Stimulated activated CD4-positive, alpha-beta T cell treated with anti-CD3 and anti-CD28 coated beads, Interleukin-1b, Interleukin-23, amount 100 ng/mL, for 4 hours (primary cell): ENCODE data around the gene PSORS1C1.

Experiments
- DNase-seq, 2 donors: peaks; one replicate each; pipeline ENCODE4 v3.0.0-alpha.2; 2020; ENCODE audit warnings: low read depth in 2 of 2

The PSORS1C1 gene

DNA sequence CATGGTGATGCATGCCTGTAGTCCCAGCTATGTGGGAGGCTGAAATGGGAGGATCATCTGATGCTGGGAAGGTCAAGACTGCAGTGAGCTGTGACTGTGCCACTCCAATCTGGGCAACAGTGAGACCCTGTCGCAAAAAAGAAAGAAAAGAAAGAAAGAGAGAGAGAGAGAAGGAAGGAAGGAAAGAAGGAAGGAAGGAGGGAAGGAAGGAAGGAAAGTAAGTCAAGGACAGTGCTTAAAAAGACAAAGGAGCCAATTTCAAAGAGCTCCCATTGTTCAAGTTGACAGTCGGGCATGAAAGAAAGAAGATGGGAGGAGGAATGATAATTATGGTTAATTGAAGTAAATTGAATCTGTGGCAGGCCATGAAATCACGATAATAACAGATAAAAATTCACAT lies 18.4 kb upstream of the PSORS1C1 start:
- no peak for DNase-seq

DNA sequence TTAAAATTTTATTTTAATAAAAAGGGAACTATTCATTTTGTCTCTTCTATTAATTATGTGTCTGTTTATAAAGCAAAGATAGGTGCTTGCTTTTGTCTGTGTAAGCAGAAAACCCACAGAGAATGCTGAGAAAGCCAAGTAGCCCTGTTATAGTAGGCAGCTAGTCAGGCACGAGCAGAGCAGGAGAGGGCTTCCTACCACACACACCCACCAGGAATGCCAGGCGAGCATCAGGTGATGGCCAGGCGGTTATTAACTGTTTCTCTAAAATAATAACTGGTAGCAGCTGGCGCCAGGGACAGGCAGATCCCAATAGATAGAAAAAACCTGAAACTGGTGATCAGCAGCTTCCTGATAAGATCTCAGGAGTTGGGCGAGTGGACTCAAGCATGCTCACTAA lies 17.9 kb upstream of the PSORS1C1 start:
- DNase-seq = no peak

DNA sequence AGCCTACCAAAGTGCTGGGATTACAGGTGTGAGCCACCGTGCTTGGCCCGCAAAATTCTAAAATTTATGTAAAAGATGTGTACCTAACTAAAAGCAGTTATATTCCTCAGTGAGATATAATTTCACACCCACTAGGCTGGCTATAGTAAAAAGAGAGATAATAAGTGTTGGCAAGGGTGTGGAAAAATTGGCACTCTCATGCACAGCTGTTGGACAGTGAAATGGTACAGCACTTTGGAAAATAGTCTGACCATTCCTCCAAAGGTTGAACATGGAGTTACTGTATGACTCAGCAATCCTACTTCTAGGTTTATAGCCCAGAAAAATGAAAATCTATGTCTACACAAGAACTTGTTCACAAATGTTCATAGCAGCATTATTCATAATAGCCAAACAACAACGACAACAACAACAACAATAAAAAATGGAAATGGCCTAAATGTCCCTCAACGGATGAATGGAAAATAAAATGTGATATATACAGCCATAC lies 16.1 kb upstream of the PSORS1C1 start:
- no peak for DNase-seq

DNA sequence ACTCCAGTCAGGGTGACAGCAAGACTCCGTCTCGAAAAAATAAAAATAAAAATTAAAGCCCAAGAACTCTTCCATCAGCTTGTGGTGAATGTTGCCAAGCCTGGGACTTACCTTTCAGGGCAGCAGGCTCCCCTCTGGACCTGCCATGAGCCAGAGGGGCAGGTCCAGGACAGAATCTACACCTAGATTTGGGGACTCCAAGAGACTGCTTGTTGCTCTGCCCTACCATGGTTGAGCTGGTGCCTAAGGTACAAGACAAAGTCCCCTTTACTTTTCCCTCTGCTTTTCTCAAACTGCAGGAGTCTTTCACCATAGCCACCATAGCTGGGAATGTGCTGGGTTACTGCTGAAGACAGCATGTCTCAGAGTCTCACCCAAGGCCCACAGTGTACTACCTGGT lies 11.5 kb upstream of the PSORS1C1 start:
- no peak for DNase-seq

DNA sequence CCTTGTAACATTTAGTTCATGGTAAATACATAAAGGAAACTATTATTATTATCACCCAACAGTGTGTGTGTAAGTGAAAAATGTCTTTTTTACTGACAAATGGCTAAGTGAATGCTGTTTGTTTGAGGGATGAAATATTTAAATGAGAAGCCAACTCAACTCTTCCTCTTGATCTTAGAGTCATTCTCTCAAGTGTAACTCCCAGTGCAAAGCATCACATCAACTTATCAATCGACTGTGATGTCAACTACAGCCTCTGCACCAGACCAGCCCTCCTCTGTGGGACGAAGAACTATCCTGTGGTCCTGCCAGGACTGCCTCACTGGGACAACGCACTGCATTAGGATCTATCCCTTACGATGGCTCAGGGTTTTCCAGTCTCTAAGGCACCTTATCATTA lies 7.5 kb upstream of the PSORS1C1 start:
- DNase-seq = no peak

- DNase-seq = no peak
These were observed 3.6 kb upstream of the PSORS1C1 start for GRCh38 chr6:31110825-31111582.

GRCh38 chr6:31111712-31112111 lies 2.9 kb upstream of the PSORS1C1 start:
- no peak for DNase-seq

GRCh38 chr6:31112478-31112877 lies 2.1 kb upstream of the PSORS1C1 start, which contains the start of gene C6orf15:
Gene C6orf15, minus strand, starts transcription at chr6:31112575. Its CDS starts 20 bp downstream, at chr6:31112555.
- DNase-seq = no peak

DNA sequence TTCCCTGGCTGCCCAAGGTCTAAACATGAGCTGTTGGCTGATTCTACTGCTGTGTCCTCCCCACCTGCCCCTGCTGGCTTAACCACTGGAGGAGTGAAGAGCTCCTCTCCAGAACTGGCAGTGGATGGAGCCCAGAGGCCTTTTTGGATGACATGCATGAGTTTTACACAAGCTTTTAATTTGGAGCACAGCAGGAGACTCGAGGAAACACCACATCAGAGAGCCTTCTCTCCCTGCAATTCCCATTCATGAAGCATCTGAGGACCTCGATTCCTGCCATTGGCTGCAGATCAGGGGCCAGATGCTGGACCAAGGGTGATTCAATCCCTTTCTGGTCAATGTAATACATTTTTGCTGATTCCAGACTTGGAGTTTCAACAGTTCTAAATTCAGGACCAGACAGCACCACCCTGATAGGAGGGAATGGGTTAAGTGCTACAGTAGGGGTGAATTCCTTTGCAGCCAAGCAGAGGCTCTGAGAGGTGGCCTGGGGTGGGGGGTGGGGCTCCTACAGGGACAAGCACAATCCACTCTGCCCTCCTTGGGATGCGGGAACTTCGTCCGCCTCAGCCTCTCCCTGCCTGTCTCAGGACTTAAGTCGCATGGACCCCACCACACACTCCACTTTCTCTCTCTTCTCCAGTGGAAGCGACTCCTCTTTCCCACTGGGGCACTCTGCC lies 599 bp upstream of the PSORS1C1 start:
- DNase-seq = no peak

DNA sequence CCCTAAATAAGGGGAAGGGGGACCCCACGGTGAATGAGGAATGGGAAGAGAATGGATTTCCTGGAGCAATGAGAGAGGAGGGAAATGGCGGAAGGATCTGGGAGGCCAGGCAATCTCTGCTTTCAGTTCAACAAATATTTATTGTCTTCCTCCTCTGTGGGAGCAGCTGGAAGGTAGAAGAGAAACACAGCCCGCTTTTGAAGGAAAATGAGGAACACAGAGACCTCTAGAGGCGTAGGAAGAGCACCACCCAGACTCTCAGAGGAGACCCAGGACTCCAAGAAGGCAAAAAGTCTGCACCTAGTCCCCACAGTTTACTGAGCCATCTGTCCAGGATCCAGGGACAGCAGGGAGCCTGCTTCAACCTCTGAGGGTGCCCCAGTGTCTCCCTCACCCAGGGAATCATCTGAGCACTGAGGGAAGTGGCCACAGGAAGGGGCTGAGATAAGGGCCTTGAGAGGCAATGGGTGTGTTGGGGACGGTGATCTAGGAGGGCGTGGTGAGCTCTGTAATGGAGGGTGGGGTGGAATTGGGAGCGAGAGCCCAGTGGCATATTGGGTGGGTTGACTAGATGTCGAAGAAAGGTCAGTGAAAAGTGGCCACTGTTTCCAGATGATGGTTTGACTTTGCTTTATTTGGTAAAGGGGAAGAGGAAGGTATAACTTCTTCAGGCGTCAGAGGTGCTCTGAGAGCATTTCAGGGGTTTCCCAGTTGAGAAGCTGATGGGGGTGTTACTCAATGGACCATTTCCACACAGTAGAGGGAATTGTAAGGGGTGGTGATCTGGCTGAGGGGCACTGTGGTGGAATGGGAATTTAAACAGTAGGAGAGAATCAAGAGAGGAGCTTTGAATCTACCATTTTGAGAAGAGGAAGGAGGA lies 610 bp downstream of the PSORS1C1 start:
- no peak for DNase-seq

DNA sequence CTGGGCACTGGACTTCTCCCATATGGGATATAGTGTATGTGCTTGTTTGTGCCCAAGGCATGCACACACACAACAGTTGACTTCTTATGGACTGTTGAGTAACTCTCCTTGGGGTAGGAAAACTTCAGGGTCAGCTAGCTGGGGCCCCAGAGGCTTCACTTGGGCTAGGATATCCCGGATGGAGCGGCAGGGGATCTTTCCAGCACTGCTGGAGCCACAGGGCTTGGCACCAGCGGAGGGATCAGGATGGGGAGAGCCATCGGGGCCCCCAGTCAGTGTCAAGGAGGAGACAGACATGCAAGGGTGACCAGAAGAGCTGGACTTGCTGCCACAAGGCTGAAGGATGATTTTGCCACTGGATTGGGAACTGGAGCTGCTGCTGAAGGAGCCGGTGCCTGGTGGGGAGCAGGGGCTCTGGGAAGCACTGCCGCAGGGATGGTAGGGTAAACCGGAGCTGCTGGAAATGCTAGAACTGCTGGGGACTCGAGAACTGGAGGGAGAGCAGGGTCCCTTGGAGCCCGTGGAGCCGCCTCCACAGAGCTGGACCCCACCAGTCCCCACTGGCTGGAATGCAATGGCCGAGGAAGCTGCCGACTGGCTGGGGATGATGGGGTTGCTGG lies 1.5 kb downstream of the PSORS1C1 start:
- no peak for DNase-seq

- DNase-seq = no peak
These were observed 2.2 kb downstream of the PSORS1C1 start for GRCh38 chr6:31116661-31117385.

DNA sequence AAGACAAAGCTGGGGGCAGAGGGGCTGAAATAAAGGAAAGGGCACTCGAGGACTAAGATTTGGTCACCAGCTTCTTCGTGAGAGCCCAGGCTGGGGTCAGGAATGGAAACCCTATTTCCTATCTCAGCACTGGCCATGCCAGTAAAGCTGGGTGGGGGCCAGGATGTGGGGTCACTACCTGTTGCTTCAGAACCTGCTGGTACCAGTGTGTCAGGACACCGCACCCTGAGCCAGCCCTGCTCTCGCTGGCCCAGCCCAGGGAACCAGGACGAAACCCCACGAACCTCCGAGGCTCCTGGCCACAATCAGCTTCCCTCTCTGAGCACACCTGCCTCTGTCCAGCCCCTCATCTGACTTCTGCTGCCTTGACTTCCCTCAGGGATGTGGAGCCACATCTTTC lies 3.6 kb downstream of the PSORS1C1 start:
- no peak for DNase-seq

- DNase-seq = no peak
These were observed 5.7 kb downstream of the PSORS1C1 start, which contains the start of gene CDSN for GRCh38 chr6:31120151-31120915. Gene CDSN, minus strand, starts transcription at chr6:31120446. Its CDS starts 27 bp downstream, at chr6:31120419.

- DNase-seq = no peak
These were observed 6.7 kb downstream of the PSORS1C1 start for GRCh38 chr6:31121131-31121790.

- DNase-seq = no peak
These were observed 8.4 kb downstream of the PSORS1C1 start for GRCh38 chr6:31122791-31123706.

DNA sequence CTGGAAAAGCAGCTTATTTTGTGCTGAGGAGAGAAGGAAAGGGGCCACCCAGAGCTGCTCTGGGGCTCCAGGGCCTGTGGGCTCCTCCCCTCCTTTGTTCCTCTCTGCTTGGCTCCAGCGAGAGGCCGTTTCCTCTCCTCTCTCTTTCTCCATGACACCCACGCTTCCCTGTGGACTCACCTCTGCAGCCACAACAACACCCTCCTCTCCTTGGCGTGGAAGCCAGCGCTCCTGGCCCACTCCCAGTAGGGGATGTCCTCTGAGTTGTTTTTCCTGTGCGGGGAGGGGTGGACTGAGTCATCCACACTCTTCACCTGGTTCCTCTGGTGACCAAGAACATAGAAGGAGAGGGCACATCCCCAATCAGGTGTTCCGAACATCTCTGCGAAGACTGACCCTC lies 10.6 kb downstream of the PSORS1C1 start:
- DNase-seq = no peak

DNA sequence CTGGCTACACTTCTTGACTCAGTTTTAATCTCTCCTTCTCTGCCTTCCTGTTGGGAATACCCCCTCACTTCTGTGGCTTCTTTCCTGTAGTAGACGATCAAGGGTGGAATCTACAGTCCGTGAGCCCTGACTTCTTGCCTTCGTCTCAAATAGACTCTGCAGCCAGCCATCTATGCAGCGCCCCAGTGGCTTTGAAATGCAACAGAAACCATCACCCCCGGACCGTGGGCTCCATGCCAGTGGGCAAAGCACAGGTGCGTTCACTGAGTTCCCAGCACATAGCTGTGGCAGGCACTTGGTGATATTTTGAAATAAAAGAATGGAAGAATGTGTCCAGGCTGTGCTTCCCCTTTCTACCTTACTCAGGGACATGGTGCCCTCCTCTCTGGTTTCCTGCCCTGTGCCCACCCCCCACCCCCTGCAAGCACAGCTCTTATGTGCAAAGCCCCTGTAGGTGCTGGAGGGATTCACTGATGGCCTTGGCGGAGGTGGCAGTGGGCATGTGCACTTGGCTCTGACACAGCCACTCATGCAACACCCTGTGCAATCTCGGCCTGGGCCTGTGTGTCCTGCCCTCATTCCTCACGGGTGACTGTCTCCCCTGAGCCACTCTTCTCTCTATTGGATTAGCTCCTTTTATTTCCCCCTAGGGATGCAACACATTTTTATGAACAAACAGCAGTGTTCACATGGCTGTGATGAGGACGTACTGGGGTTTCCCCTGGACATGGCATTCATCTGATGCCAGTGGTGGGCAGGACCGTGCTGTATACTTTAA lies 11.2 kb downstream of the PSORS1C1 start:
- DNase-seq = no peak
